HCT116 (cell line): Measurements from ENCODE around the gene PITPNC1. TPM values are rescaled to one million over a fixed set of nuclear protein-coding genes. Genes with fewer than 3 reads are reported as not detected.

Source experiments
- ATAC-seq: fragments of 200-7000 bp; cut with Tn5 transposase; 2 replicates; pipeline ENCODE4 v1.9.1; 2020; ENCODE audit warnings: mild to moderate bottlenecking, moderate library complexity
- BruUV-seq: library from RNA; stranded (reverse); fragments of 400-500 nt; replicated peaks from 2 replicates; lab custom pipeline; 2021; lab: Mats Ljungman, UMichigan
- CTCF ChIA-PET: fragments of 300-600 bp; sonication (Branson Sonifier 250); formaldehyde crosslinking; loops from one replicate; lab custom pipeline; 2021; ENCODE audit warnings: antibody characterized with exemption; lab: Charles Lee
- POLR2A ChIA-PET: fragments of 300-600, 350-600 bp; sonication (Branson Sonifier 250); formaldehyde crosslinking; loops from one replicate; lab custom pipeline; 2021; ENCODE audit warnings: antibody characterized with exemption; lab: Charles Lee
- RAD21 ChIA-PET, 2 experiments: fragments of 300-600 bp; sonication (Branson Sonifier 250); formaldehyde crosslinking; loops; one replicate each; lab custom pipeline; 2023; ENCODE audit warnings: low total read pairs in 2 of 2; ENCODE audit not compliant: uncharacterized antibody in 2 of 2, unreplicated experiment in 2 of 2, low non-redundant PET in 1 of 2; lab: Charles Lee
- DNase-seq: peaks from one replicate; pipeline ENCODE4 v3.0.0-alpha.2; 2010; ENCODE audit warnings: low read depth, low spot score
- H2AFZ ChIP-seq: fragments of 200-600 bp; shearing (Covaris generic), sonication (generic); 2 replicates; pipeline ENCODE4 v1.6.1; 2017; ENCODE audit warnings: low read depth, mixed run types, mixed read lengths, antibody characterized with exemption, low read length; ENCODE audit not compliant: poor library complexity, severe bottlenecking
- H3K27ac ChIP-seq: 2 replicates; pipeline ENCODE4 v1.5.1; 2012; ENCODE audit warnings: low read depth, low read length
- H3K27me3 ChIP-seq: fragments of 200-600 bp; sonication (generic); 2 replicates; pipeline ENCODE4 v1.6.1; 2016; ENCODE audit warnings: mixed run types, low read length, mixed read lengths; ENCODE audit not compliant: insufficient read depth
- H3K36me3 ChIP-seq, 2 experiments: fragments of 200-500 bp in 1 of 2; fragments of 200-600 bp in 1 of 2; sonication (Bioruptor generic) in 1 of 2; sonication (generic) in 1 of 2; 2 replicates each; pipeline versions ENCODE4 v1.5.1 to v1.6.1; 2014 to 2016; ENCODE audit warnings: low read length in 2 of 2, inconsistent platforms in 1 of 2, mixed read lengths in 1 of 2, mixed run types in 1 of 2; ENCODE audit not compliant: insufficient read depth in 2 of 2, control insufficient read depth in 1 of 2
- H3K4me1 ChIP-seq, 2 experiments: fragments of 200-600 bp in 1 of 2; sonication (generic) in 1 of 2; 2 replicates each; pipeline versions ENCODE4 v1.5.1 to v1.6.1; 2012 to 2017; ENCODE audit warnings: low read length in 2 of 2, inconsistent platforms in 1 of 2, mild to moderate bottlenecking in 1 of 2, mixed read lengths in 1 of 2, mixed run types in 1 of 2, moderate library complexity in 1 of 2; ENCODE audit not compliant: insufficient read depth in 2 of 2, control insufficient read depth in 1 of 2
- H3K4me2 ChIP-seq: fragments of 200-600 bp; sonication (generic); 2 replicates; pipeline ENCODE4 v1.6.1; 2017; ENCODE audit warnings: mixed run types, low read length, mixed read lengths
- H3K4me3 ChIP-seq, 2 experiments: fragments of 200-600 bp in 1 of 2; sonication (generic) in 1 of 2; replicated peaks in 1 of 2; 2 replicates each; pipeline ENCODE4 v1.5.1; 2011 to 2016; ENCODE audit warnings: low read length in 2 of 2, control low read depth in 1 of 2, low read depth in 1 of 2, mild to moderate bottlenecking in 1 of 2, mixed read lengths in 1 of 2, mixed run types in 1 of 2
- H3K79me2 ChIP-seq: fragments of 200-600 bp; sonication (generic); 2 replicates; pipeline ENCODE4 v1.6.1; 2017; ENCODE audit warnings: mild to moderate bottlenecking, mixed run types, low read length, moderate library complexity, mixed read lengths; ENCODE audit not compliant: insufficient read depth
- H3K9ac ChIP-seq: fragments of 200-600 bp; sonication (generic); 2 replicates; pipeline ENCODE4 v1.6.1; 2016; ENCODE audit warnings: low read length, mixed read lengths
- H3K9me2 ChIP-seq: fragments of 200-600 bp; sonication (generic), shearing (Covaris generic); 2 replicates; pipeline ENCODE4 v1.6.1; 2017; ENCODE audit warnings: mixed run types, mild to moderate bottlenecking, moderate library complexity; ENCODE audit not compliant: insufficient read depth
- H3K9me3 ChIP-seq, 2 experiments: fragments of 200-500 bp in 1 of 2; fragments of 200-600 bp in 1 of 2; sonication (Bioruptor generic) in 1 of 2; sonication (generic) in 1 of 2; 2 replicates each; pipeline ENCODE4 v1.6.1; 2014 to 2017; ENCODE audit warnings: low read length in 2 of 2, mixed read lengths in 2 of 2, inconsistent platforms in 1 of 2, low read depth in 1 of 2, mild to moderate bottlenecking in 1 of 2, mixed run types in 1 of 2, moderate library complexity in 1 of 2; ENCODE audit not compliant: control insufficient read depth in 1 of 2, insufficient read depth in 1 of 2
- H4K20me1 ChIP-seq: fragments of 200-600 bp; sonication (generic), shearing (Covaris generic); 2 replicates; pipeline ENCODE4 v1.6.1; 2017; ENCODE audit warnings: mixed run types, mild to moderate bottlenecking, moderate library complexity; ENCODE audit not compliant: insufficient read depth
- CBX3 ChIP-seq: IDR thresholded peaks from 2 replicates; pipeline ENCODE4 v1.6.1; 2012; ENCODE audit warnings: low read depth
- CEBPB ChIP-seq: IDR thresholded peaks from 2 replicates; pipeline ENCODE4 v1.6.1; 2012; ENCODE audit warnings: low read depth
- ELF1 ChIP-seq: IDR thresholded peaks from 2 replicates; pipeline ENCODE4 v1.6.1; 2012; ENCODE audit warnings: low read depth, borderline replicate concordance
- EZH2 ChIP-seq: fragments of 200-600 bp; sonication (generic); IDR thresholded peaks from 2 replicates; pipeline ENCODE4 v1.6.1; 2017; ENCODE audit warnings: antibody characterized with exemption, mixed run types
- EZH2phosphoT487 ChIP-seq: fragments of 200-600 bp; IDR thresholded peaks from 2 replicates; pipeline ENCODE4 v1.6.1; 2018; ENCODE audit warnings: antibody characterized with exemption, borderline replicate concordance
- FOSL1 ChIP-seq: IDR thresholded peaks from 2 replicates; pipeline ENCODE4 v1.6.1; 2012; ENCODE audit warnings: low read depth
- JUND ChIP-seq: IDR thresholded peaks from 2 replicates; pipeline ENCODE4 v1.6.1; 2012
- POLR2A ChIP-seq: IDR thresholded peaks from 2 replicates; pipeline ENCODE4 v1.7.0; 2011; ENCODE audit warnings: borderline replicate concordance; ENCODE audit not compliant: insufficient read depth, insufficient read length; ENCODE audit errors: extremely low read depth
- POLR2AphosphoS5 ChIP-seq: IDR thresholded peaks from 2 replicates; pipeline ENCODE4 v1.6.1; 2011; ENCODE audit warnings: mild to moderate bottlenecking, low read depth, low read length, moderate library complexity
- RAD21 ChIP-seq: IDR thresholded peaks from 2 replicates; pipeline ENCODE4 v1.6.1; 2012; ENCODE audit warnings: low read depth, mild to moderate bottlenecking
- SIN3A ChIP-seq: IDR thresholded peaks from 2 replicates; pipeline ENCODE4 v1.6.1; 2012; ENCODE audit warnings: low read depth
- SP1 ChIP-seq: IDR thresholded peaks from 2 replicates; pipeline ENCODE4 v1.6.1; 2012; ENCODE audit warnings: low read depth
- SRF ChIP-seq: IDR thresholded peaks from 2 replicates; pipeline ENCODE4 v1.6.1; 2012; ENCODE audit warnings: low read depth
- YY1 ChIP-seq: IDR thresholded peaks from 2 replicates; pipeline ENCODE4 v1.6.1; 2011; ENCODE audit warnings: low read length, low read depth, moderate library complexity, mild to moderate bottlenecking; ENCODE audit not compliant: insufficient replicate concordance; ENCODE audit errors: extremely low read depth
- ZNF274 ChIP-seq: fragments of 200-500 bp; sonication (Bioruptor generic); IDR thresholded peaks from 2 replicates; pipeline ENCODE4 v1.6.1; 2014; ENCODE audit warnings: mild to moderate bottlenecking, low read depth, low read length, inconsistent platforms
- intact Hi-C: fragments of 100-400 bp; cut with micrococcal nuclease; formaldehyde crosslinking; loops from 2 replicates; pipeline ENCODE4 v1.10.0; 2022
- total RNA-seq: library from RNA; stranded (reverse); gene quantifications from one replicate; pipeline ENCODE4 v1.2.1, GENCODE V29; 2021; ENCODE audit not compliant: unreplicated experiment
- TF ChIP-seq, protein P1 (sequence below): IDR thresholded peaks from 2 replicates; pipeline ENCODE4 v1.6.1; 2012; ENCODE audit warnings: low read depth
- TF ChIP-seq, protein P2 (sequence below): IDR thresholded peaks from 2 replicates; pipeline ENCODE4 v1.6.1; 2012
- TF ChIP-seq, protein P3 (sequence below): IDR thresholded peaks from 2 replicates; pipeline ENCODE4 v1.6.1; 2011; ENCODE audit warnings: mild to moderate bottlenecking, low read length, moderate library complexity; ENCODE audit not compliant: insufficient replicate concordance; ENCODE audit errors: extremely low read depth
- TF ChIP-seq, protein P4 (sequence below), 3 experiments: fragments of 200-600 bp in 1 of 3; sonication (generic) in 1 of 3; IDR thresholded peaks in 2 of 3; conservative IDR thresholded peaks in 1 of 3; 2 replicates each; pipeline ENCODE4 v1.5.1; 2012 to 2017; ENCODE audit warnings: low read depth in 2 of 3, low read length in 2 of 3, antibody characterized with exemption in 1 of 3, borderline replicate concordance in 1 of 3, control low read depth in 1 of 3, mild to moderate bottlenecking in 1 of 3, mixed read lengths in 1 of 3, mixed run types in 1 of 3, moderate library complexity in 1 of 3; ENCODE audit not compliant: insufficient read depth in 1 of 3

PITPNC1 gene
- total RNA-seq, 1 experiment from 2014 or later: 41.9 TPM

DNA sequence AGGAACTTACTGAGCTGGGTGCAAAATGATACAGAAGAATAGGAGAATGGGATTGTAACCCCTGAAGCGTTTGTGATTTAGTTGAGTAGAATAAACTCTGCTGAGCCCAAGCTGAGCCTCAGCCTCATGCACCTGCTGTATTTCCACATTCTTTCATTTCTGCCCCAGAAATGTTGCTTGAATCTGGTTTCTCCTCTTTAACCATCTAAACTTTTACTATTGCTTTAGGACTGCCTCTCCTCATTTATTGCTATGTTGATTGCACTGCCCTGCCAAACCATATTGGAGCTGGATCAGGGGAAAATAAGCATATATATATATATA, 64.8 kb downstream of the PITPNC1 start:
- H3K9me3 ChIP-seq: no peaks in the 10 kb centered on the region

More for the DNA sequence above, 64.8 kb downstream of the PITPNC1 start:
- ChIA-PET RAD21 (interaction anchor here in 1 of 2 experiments (1.3 to 2.2 kb wide), 3 partner anchors 20 to 67 kb away, joined by 3 to 9 read pairs (median 5); no protein-coding TSS in a partner anchor), CTCF (interaction anchor here (1.1 to 1.7 kb wide), 4 partner anchors 9 to 67 kb away, joined by 4 to 6 read pairs (median 6); no protein-coding TSS in a partner anchor), POLR2A (interaction anchor here (4.1 kb wide), 1 partner anchor 20 kb away, joined by 32 read pairs; no protein-coding TSS in a partner anchor)
- TF ChIP-seq JUND (no peak), EZH2 (no peak), CEBPB (no peak), POLR2AphosphoS5 (no peak), SIN3A (no peak), YY1 (no peak), RAD21 (no peak), EZH2phosphoT487 (no peak), FOSL1 (no peak), SRF (no peak), SP1 (no peak), ZNF274 (no peak), POLR2A (no peak), CBX3 (no peak), ELF1 (no peak)
- TF ChIP-seq, protein P1, sequence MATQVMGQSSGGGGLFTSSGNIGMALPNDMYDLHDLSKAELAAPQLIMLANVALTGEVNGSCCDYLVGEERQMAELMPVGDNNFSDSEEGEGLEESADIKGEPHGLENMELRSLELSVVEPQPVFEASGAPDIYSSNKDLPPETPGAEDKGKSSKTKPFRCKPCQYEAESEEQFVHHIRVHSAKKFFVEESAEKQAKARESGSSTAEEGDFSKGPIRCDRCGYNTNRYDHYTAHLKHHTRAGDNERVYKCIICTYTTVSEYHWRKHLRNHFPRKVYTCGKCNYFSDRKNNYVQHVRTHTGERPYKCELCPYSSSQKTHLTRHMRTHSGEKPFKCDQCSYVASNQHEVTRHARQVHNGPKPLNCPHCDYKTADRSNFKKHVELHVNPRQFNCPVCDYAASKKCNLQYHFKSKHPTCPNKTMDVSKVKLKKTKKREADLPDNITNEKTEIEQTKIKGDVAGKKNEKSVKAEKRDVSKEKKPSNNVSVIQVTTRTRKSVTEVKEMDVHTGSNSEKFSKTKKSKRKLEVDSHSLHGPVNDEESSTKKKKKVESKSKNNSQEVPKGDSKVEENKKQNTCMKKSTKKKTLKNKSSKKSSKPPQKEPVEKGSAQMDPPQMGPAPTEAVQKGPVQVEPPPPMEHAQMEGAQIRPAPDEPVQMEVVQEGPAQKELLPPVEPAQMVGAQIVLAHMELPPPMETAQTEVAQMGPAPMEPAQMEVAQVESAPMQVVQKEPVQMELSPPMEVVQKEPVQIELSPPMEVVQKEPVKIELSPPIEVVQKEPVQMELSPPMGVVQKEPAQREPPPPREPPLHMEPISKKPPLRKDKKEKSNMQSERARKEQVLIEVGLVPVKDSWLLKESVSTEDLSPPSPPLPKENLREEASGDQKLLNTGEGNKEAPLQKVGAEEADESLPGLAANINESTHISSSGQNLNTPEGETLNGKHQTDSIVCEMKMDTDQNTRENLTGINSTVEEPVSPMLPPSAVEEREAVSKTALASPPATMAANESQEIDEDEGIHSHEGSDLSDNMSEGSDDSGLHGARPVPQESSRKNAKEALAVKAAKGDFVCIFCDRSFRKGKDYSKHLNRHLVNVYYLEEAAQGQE: no peak
- TF ChIP-seq, protein P2, sequence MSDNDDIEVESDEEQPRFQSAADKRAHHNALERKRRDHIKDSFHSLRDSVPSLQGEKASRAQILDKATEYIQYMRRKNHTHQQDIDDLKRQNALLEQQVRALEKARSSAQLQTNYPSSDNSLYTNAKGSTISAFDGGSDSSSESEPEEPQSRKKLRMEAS: no peak
- TF ChIP-seq, protein P3, sequence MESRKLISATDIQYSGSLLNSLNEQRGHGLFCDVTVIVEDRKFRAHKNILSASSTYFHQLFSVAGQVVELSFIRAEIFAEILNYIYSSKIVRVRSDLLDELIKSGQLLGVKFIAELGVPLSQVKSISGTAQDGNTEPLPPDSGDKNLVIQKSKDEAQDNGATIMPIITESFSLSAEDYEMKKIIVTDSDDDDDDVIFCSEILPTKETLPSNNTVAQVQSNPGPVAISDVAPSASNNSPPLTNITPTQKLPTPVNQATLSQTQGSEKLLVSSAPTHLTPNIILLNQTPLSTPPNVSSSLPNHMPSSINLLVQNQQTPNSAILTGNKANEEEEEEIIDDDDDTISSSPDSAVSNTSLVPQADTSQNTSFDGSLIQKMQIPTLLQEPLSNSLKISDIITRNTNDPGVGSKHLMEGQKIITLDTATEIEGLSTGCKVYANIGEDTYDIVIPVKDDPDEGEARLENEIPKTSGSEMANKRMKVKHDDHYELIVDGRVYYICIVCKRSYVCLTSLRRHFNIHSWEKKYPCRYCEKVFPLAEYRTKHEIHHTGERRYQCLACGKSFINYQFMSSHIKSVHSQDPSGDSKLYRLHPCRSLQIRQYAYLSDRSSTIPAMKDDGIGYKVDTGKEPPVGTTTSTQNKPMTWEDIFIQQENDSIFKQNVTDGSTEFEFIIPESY: no peak
- TF ChIP-seq, protein P4, sequence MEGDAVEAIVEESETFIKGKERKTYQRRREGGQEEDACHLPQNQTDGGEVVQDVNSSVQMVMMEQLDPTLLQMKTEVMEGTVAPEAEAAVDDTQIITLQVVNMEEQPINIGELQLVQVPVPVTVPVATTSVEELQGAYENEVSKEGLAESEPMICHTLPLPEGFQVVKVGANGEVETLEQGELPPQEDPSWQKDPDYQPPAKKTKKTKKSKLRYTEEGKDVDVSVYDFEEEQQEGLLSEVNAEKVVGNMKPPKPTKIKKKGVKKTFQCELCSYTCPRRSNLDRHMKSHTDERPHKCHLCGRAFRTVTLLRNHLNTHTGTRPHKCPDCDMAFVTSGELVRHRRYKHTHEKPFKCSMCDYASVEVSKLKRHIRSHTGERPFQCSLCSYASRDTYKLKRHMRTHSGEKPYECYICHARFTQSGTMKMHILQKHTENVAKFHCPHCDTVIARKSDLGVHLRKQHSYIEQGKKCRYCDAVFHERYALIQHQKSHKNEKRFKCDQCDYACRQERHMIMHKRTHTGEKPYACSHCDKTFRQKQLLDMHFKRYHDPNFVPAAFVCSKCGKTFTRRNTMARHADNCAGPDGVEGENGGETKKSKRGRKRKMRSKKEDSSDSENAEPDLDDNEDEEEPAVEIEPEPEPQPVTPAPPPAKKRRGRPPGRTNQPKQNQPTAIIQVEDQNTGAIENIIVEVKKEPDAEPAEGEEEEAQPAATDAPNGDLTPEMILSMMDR (IDR thresholded peaks at IDR 0.05 in 2 of 3, conservative IDR thresholded peaks at IDR 0.05 in 1 of 3; ENCODE audit: borderline replicate concordance in 1 of 3, insufficient read depth in 1 of 3, low read depth in 2 of 3, low read length in 2 of 3): no peak
- no peak for DNase-seq
- Histone ChIP-seq H3K36me3 (no peaks in the 10 kb centered on the region), H2AFZ (no peak overlapping the region), H3K9ac (peak overlapping the region; percentile 54), H3K27me3 (no peaks in the 10 kb centered on the region), H3K4me3 (peak overlapping the region; percentile 25 to 48), H3K4me1 (peaks cover 13 to 40% of the 10 kb centered on the region in 2 experiments), H3K27ac (no peak overlapping the region; the same call in 1 of the 2 replicates), H3K79me2 (peaks cover 3% of the 10 kb centered on the region; the same call in 1 of the 2 replicates), H3K9me2 (no peaks in the 10 kb centered on the region), H3K4me2 (peak overlapping the region; percentile 85), H4K20me1 (no peaks in the 10 kb centered on the region)
- intact Hi-C loops: no loop called here
- BruUV-seq: no TSS peak
- no peak for ATAC-seq
